ENCODE results near the gene GPR137B.

GPR137B gene

DNA sequence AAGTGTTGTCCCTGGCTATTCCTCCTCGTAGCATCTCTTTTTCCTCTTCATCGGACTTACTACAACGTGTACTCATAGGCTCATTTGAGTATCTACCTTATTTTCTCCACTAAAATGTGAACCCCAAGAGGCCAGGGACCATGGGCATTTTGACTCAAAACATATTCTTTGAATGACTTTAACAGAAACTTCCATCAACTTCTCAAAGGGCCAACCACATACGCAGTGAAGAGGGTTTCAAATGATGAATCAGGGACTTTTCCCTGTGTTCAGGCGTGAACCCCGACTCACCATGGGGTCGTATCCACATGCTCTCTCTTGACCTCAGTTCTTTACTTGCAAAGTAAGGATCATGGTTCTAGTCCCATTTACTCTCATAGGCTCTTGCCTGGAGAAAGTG lies 20.2 kb upstream of the GPR137B start:
- Histone ChIP-seq H3K27me3 (ENCODE audit: control insufficient read depth, insufficient read depth, low read length) (no peaks in the 10 kb centered on the region), H3K9ac (ENCODE audit: low read length) (no peak overlapping the region), H3K9me3 (ENCODE audit: control insufficient read depth, low read length) (no peaks in the 10 kb centered on the region), H3K4me3 (ENCODE audit: low read length) (no peak overlapping the region), H3K36me3 (ENCODE audit: control insufficient read depth, insufficient read depth, low read length) (no peaks in the 10 kb centered on the region), H3K4me1 (ENCODE audit: control insufficient read depth, insufficient read depth, low read length) (no peaks in the 10 kb centered on the region)

DNA sequence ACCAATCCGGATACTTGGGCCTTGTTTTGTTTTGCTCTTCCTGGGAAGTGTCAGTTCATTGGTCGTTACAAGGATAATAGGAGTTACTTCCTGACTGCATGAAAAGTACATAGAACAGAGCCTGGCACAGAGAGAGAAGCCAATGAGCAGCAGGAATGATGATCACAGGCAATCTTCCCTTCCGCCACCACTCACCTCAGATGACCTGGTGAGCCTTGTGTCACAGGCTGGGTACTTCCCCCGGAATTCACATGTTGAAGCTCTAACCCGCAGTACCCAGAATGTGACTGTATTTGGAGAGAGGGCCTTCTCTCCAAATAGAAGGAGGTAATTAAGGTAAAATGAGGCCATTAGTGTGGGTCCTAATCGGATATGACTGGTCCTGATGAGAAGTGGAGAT lies 18.8 kb upstream of the GPR137B start:
- H3K4me3 ChIP-seq (ENCODE audit: low read length) = no peak overlapping the region
- no peaks in the 10 kb centered on the region for H3K4me1 ChIP-seq (ENCODE audit: control insufficient read depth, insufficient read depth, low read length)
- no peaks in the 10 kb centered on the region for H3K27me3 ChIP-seq (ENCODE audit: control insufficient read depth, insufficient read depth, low read length)
- H3K9ac ChIP-seq (ENCODE audit: low read length) = no peak overlapping the region
- no peaks in the 10 kb centered on the region for H3K36me3 ChIP-seq (ENCODE audit: control insufficient read depth, insufficient read depth, low read length)
- no peaks in the 10 kb centered on the region for H3K9me3 ChIP-seq (ENCODE audit: control insufficient read depth, low read length)

DNA sequence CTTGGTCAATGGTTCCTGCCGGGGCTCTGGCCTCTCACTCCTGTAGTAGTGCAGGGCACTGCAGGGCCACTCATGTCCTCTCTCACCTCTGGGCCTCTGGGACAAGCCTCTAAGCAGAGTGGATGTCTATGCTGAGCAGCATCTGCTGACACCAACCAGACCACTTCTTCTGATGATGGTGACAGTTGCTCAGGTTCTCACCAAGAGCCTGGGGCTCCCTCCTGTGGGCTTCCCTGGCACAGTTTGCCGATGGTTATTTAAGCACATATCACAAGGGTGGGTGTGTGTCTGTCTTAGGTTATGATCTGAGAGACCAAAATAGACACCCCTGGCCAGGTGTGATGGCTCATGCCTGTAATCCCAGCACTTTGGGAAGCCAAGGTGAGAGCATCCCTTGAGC lies 17.4 kb upstream of the GPR137B start:
- Histone ChIP-seq H3K4me1 (ENCODE audit: control insufficient read depth, insufficient read depth, low read length) (no peaks in the 10 kb centered on the region), H3K4me3 (ENCODE audit: low read length) (no peak overlapping the region), H3K36me3 (ENCODE audit: control insufficient read depth, insufficient read depth, low read length) (no peaks in the 10 kb centered on the region), H3K9me3 (ENCODE audit: control insufficient read depth, low read length) (no peaks in the 10 kb centered on the region), H3K9ac (ENCODE audit: low read length) (no peak overlapping the region), H3K27me3 (ENCODE audit: control insufficient read depth, insufficient read depth, low read length) (no peaks in the 10 kb centered on the region)

DNA sequence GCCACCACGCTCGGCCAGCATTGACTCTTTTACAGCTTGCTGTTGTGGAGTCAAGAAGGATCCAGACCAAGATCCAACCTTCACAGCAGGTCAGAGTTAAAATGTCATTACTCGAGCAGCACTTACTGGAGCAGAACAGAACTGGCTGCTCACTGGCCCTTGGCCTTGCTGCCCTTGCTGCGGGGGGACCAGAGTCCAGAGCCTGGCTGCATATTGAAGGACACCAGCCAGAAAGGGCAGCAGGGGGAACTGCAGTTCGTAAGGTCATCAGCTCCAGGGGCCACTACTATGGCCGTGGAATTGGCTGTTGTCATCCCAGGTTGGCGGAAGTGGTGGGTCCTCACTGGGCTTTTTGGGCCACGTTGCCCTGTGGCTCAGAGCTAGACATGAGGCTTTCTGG lies 15.3 kb upstream of the GPR137B start:
- Histone ChIP-seq H3K36me3 (ENCODE audit: control insufficient read depth, insufficient read depth, low read length) (no peaks in the 10 kb centered on the region), H3K9ac (ENCODE audit: low read length) (no peak overlapping the region), H3K4me3 (ENCODE audit: low read length) (no peak overlapping the region), H3K27me3 (ENCODE audit: control insufficient read depth, insufficient read depth, low read length) (no peaks in the 10 kb centered on the region), H3K4me1 (ENCODE audit: control insufficient read depth, insufficient read depth, low read length) (no peaks in the 10 kb centered on the region), H3K9me3 (ENCODE audit: control insufficient read depth, low read length) (no peaks in the 10 kb centered on the region)

DNA sequence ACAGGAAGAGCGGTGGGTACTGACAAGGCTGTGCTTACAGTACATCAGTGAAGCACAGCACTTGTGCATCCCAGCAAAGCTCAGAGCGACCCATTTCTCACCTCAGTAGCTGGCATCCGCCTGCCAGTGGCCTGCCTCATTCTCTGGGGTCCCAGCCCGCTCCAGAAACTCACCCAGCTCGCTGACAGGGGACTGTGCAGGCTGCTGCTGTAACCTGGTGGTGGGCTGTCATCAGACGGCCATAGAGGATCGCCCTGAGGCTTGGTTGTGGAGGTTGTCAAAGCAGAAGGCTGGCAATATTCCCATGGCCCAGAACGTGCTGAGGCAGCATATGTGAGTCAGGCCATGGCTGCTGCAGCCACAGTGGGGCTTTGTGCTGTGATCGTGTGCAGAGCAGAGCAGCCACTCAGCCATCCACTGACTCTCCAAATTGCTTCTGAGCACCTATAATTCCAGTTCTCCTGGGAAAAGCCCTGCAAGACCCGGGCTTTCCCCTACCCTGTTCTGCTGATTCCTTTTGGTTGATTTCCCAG lies 13.6 kb upstream of the GPR137B start:
- no peaks in the 10 kb centered on the region for H3K9me3 ChIP-seq (ENCODE audit: control insufficient read depth, low read length)
- no peaks in the 10 kb centered on the region for H3K36me3 ChIP-seq (ENCODE audit: control insufficient read depth, insufficient read depth, low read length)
- H3K27me3 ChIP-seq (ENCODE audit: control insufficient read depth, insufficient read depth, low read length) = peaks cover 6% of the 10 kb centered on the region
- H3K4me1 ChIP-seq (ENCODE audit: control insufficient read depth, insufficient read depth, low read length) = no peaks in the 10 kb centered on the region
- H3K4me3 ChIP-seq (ENCODE audit: low read length) = no peak overlapping the region
- no peak overlapping the region for H3K9ac ChIP-seq (ENCODE audit: low read length)

DNA sequence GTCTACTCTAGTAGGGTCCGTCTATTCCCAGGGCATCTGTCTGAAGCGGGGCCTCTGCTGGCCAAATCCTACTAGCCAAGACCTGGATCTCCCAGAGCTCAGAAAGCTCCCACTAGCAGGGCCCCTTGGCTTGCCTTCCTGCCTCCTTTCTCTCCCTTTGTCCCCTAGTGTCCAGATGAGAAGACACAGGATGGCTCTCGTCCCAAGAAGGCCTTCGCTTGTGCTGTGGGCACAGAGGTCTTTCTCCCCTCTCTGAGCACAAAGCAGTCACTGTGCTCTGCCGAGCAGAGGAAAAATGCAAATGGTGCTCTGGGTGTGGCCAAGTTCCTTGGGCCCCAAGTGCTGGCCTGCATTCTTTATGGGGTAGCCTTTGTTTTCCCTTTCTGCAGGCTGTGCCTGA lies 13.0 kb upstream of the GPR137B start:
- Histone ChIP-seq H3K9ac (ENCODE audit: low read length) (no peak overlapping the region), H3K4me1 (ENCODE audit: control insufficient read depth, insufficient read depth, low read length) (no peaks in the 10 kb centered on the region), H3K4me3 (ENCODE audit: low read length) (no peak overlapping the region), H3K36me3 (ENCODE audit: control insufficient read depth, insufficient read depth, low read length) (no peaks in the 10 kb centered on the region), H3K27me3 (ENCODE audit: control insufficient read depth, insufficient read depth, low read length) (peaks cover 8% of the 10 kb centered on the region), H3K9me3 (ENCODE audit: control insufficient read depth, low read length) (no peaks in the 10 kb centered on the region)

DNA sequence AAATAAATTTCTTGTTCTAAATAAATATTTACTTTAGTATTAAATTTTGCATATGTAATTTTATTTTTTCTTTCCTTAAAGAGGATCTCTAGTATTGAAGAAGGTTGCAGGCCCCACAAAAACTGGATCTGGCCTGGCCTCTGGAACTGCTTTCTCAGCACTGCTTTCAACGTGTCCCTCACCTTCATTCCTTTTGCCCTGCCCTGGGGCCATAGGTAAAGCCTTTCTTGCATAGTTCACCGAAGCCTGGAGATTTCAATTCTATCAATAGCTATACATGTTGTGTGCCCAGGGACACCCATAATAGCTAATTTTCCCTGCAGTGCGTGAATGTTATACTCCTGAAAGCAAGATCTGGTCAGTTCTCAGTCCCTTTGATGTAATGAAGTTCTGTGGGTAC lies 12.0 kb upstream of the GPR137B start:
- Histone ChIP-seq H3K4me3 (ENCODE audit: low read length) (no peak overlapping the region), H3K9me3 (ENCODE audit: control insufficient read depth, low read length) (no peaks in the 10 kb centered on the region), H3K36me3 (ENCODE audit: control insufficient read depth, insufficient read depth, low read length) (no peaks in the 10 kb centered on the region), H3K4me1 (ENCODE audit: control insufficient read depth, insufficient read depth, low read length) (no peaks in the 10 kb centered on the region), H3K27me3 (ENCODE audit: control insufficient read depth, insufficient read depth, low read length) (peaks cover 8% of the 10 kb centered on the region), H3K9ac (ENCODE audit: low read length) (no peak overlapping the region)

DNA sequence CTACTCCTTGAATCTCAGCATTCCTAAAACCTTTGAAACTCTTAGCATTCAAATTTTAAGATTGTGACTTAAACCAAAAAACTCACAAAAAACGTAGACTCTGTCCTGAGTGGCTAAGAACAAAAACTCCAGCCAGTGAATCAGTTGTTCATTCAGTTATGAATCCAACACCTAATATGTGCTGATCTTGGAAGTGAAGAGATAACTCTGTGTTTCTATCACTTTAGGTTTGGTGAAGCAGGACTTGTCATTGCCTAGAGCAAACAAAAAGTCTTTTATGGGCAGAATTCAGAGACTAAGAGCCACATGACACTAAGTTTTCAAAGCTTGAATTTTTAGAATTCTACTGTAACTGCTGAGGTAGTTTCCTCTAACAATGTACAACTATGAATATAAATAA lies 10.4 kb upstream of the GPR137B start:
- Histone ChIP-seq H3K9ac (ENCODE audit: low read length) (no peak overlapping the region), H3K9me3 (ENCODE audit: control insufficient read depth, low read length) (no peaks in the 10 kb centered on the region), H3K36me3 (ENCODE audit: control insufficient read depth, insufficient read depth, low read length) (no peaks in the 10 kb centered on the region), H3K4me1 (ENCODE audit: control insufficient read depth, insufficient read depth, low read length) (no peaks in the 10 kb centered on the region), H3K4me3 (ENCODE audit: low read length) (no peak overlapping the region), H3K27me3 (ENCODE audit: control insufficient read depth, insufficient read depth, low read length) (peaks cover 13% of the 10 kb centered on the region)

DNA sequence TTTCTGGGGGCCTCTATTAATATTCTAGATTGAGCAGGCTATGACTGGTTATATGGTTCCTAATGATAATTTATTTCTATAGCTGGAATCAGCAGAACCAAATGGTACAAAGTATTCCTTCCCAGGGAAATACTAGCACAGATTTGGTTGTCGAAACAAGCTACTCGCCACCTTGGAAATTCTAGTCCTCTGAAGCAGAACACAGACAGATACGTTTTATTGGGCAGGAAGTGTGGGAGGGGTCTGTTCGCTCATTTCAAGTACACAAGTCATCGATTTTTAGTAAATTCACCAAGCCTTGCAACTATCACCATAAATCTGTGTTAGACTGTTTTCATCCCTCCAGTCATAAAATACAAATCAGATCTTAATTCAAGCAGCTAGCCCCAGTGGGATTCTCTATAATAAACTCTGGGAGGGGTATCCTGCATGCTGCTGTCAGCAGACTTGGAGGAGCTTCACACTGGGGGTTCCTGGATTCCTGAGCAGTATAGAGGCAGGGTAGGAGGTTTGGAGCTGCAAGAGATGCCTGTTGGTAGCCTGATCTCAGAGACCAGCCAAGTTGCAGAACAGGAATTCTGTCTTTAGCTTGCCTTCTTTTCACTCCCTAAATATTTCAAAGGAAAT lies 9.8 kb upstream of the GPR137B start:
- H3K27me3 ChIP-seq (ENCODE audit: control insufficient read depth, insufficient read depth, low read length) = peaks cover 13% of the 10 kb centered on the region
- no peaks in the 10 kb centered on the region for H3K36me3 ChIP-seq (ENCODE audit: control insufficient read depth, insufficient read depth, low read length)
- H3K4me3 ChIP-seq (ENCODE audit: low read length) = no peak overlapping the region
- no peaks in the 10 kb centered on the region for H3K4me1 ChIP-seq (ENCODE audit: control insufficient read depth, insufficient read depth, low read length)
- H3K9ac ChIP-seq (ENCODE audit: low read length) = no peak overlapping the region
- no peaks in the 10 kb centered on the region for H3K9me3 ChIP-seq (ENCODE audit: control insufficient read depth, low read length)

DNA sequence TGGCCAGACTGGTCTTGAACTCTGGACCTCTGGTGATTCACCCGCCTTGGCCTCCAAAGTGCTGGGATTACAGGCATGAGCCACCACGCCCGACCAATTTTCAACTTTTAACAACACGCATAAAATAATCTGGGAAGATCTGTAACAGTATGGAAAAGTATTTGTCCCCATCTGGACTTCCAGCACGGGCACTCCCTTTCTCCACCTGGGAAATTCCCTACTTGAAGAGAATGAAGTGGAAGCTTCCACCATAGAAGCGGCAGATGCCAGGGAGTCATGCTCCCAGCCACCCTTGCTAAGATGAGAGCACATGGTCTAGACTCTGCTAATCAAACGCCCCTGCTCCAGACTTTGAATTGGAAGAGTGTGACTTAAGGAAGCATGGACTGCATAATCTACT lies 9.0 kb upstream of the GPR137B start:
- Histone ChIP-seq H3K9ac (ENCODE audit: low read length) (no peak overlapping the region), H3K9me3 (ENCODE audit: control insufficient read depth, low read length) (no peaks in the 10 kb centered on the region)

DNA sequence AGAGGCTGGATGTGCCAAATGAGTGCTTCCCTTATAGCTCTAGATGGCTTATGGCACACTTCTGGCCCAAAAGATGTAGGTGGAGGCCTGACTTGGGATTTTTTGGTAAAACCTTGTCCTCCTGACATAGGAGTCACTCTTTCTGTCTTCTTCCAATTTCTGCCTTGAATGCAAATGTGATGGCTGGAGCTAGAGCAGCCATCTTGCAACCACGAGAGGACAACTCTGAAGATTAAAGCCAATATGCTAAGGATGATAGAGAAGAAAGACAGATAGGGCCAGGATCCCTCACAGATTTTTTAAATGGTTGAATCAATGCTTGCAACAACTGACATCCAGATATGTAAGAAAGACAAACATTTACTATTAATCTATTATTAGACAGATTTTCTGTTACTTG lies 8.5 kb upstream of the GPR137B start:
- Histone ChIP-seq H3K27me3 (ENCODE audit: control insufficient read depth, insufficient read depth, low read length) (peaks cover 13% of the 10 kb centered on the region), H3K4me1 (ENCODE audit: control insufficient read depth, insufficient read depth, low read length) (no peaks in the 10 kb centered on the region), H3K4me3 (ENCODE audit: low read length) (no peak overlapping the region), H3K36me3 (ENCODE audit: control insufficient read depth, insufficient read depth, low read length) (no peaks in the 10 kb centered on the region), H3K9me3 (ENCODE audit: control insufficient read depth, low read length) (no peaks in the 10 kb centered on the region), H3K9ac (ENCODE audit: low read length) (no peak overlapping the region)

More for the DNA sequence above, 9.0 kb upstream of the GPR137B start:
- H3K4me1 ChIP-seq (ENCODE audit: control insufficient read depth, insufficient read depth, low read length) = no peaks in the 10 kb centered on the region
- H3K27me3 ChIP-seq (ENCODE audit: control insufficient read depth, insufficient read depth, low read length) = peaks cover 13% of the 10 kb centered on the region
- H3K36me3 ChIP-seq (ENCODE audit: control insufficient read depth, insufficient read depth, low read length) = no peaks in the 10 kb centered on the region
- H3K4me3 ChIP-seq (ENCODE audit: low read length) = no peak overlapping the region

DNA sequence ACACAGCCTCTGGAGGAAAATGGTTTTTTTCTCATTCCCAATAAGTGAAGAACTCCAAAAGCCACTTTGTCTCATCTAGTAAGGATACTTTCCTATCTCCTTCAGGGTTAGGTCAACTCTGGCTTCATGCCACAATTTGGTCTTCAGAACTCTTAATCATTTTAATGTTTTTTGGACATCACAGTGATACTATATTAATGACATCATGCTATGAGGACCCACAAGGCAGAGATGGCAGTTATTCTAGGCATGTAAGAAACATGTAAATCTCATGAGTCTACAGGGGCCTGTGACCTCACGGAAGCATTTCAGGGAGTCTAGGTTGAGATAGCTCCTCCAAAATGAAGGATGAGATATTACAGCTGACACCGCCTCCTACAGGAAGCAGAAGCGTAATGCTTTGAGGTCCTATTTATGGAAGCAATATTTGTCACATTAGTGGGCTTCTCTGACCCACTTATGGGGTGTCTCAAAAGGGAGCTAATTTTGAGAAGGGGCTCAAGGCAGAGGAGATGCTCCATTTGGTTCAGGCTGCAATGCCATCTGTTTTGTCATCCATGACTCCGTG lies 5.0 kb upstream of the GPR137B start:
- no peaks in the 10 kb centered on the region for H3K9me3 ChIP-seq (ENCODE audit: control insufficient read depth, low read length)
- no peak overlapping the region for H3K4me3 ChIP-seq (ENCODE audit: low read length)
- peaks cover 13% of the 10 kb centered on the region for H3K27me3 ChIP-seq (ENCODE audit: control insufficient read depth, insufficient read depth, low read length)
- H3K4me1 ChIP-seq (ENCODE audit: control insufficient read depth, insufficient read depth, low read length) = no peaks in the 10 kb centered on the region
- H3K36me3 ChIP-seq (ENCODE audit: control insufficient read depth, insufficient read depth, low read length) = no peaks in the 10 kb centered on the region
- no peak overlapping the region for H3K9ac ChIP-seq (ENCODE audit: low read length)

Data from mucosa of stomach (tissue), 1 donor.